ENCODE results near the gene LYST.

GRCh38 chr1:235709018-235709417, 157.7 kb downstream of the LYST start:
- TF ChIP-seq, protein P1, sequence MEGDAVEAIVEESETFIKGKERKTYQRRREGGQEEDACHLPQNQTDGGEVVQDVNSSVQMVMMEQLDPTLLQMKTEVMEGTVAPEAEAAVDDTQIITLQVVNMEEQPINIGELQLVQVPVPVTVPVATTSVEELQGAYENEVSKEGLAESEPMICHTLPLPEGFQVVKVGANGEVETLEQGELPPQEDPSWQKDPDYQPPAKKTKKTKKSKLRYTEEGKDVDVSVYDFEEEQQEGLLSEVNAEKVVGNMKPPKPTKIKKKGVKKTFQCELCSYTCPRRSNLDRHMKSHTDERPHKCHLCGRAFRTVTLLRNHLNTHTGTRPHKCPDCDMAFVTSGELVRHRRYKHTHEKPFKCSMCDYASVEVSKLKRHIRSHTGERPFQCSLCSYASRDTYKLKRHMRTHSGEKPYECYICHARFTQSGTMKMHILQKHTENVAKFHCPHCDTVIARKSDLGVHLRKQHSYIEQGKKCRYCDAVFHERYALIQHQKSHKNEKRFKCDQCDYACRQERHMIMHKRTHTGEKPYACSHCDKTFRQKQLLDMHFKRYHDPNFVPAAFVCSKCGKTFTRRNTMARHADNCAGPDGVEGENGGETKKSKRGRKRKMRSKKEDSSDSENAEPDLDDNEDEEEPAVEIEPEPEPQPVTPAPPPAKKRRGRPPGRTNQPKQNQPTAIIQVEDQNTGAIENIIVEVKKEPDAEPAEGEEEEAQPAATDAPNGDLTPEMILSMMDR (conservative IDR thresholded peaks at IDR 0.05; ENCODE audit: low read depth, low read length): no peak
- TF ChIP-seq EZH2 (IDR thresholded peaks at IDR 0.05; ENCODE audit: borderline replicate concordance, low read depth, low read length, poor library complexity, severe bottlenecking): no peak
